HEK293T (cell line): ENCODE data around the gene JARID2.
A peak's percentile ranks its signal among the peaks of the same experiment; 100 is the strongest.

ENCODE experiments used
- CTCF ChIA-PET: fragments of 350-600 bp; formaldehyde crosslinking; extraction: SDS; loops from one replicate; lab custom pipeline; 2021; ENCODE audit warnings: antibody characterized with exemption, inconsistent platforms; lab: Yijun Ruan, JAX
- POLR2A ChIA-PET: fragments of 350-600 bp; formaldehyde crosslinking; extraction: SDS; loops from one replicate; lab custom pipeline; 2020; ENCODE audit warnings: antibody characterized with exemption, inconsistent platforms; lab: Yijun Ruan, JAX
- DNase-seq: peaks from one replicate; pipeline ENCODE4 v3.0.0; 2012; ENCODE audit warnings: mixed read lengths; ENCODE audit errors: extremely low spot score
- ARNT ChIP-seq: fragments of 450-650 bp; IDR thresholded peaks from 2 replicates; pipeline ENCODE4 v1.6.1; 2017; ENCODE audit warnings: mild to moderate bottlenecking
- BHLHE40 ChIP-seq: fragments of 450-650 bp; IDR thresholded peaks from 2 replicates; pipeline ENCODE4 v1.6.1; 2016; ENCODE audit warnings: mild to moderate bottlenecking, moderate library complexity, borderline replicate concordance
- CTBP1 ChIP-seq: fragments of 450-650 bp; IDR thresholded peaks from 2 replicates; pipeline ENCODE4 v1.6.1; 2016; ENCODE audit warnings: borderline replicate concordance
- ELF4 ChIP-seq: fragments of 450-650 bp; IDR thresholded peaks from 2 replicates; pipeline ENCODE4 v1.6.1; 2017; ENCODE audit warnings: antibody characterized with exemption
- FOXA1 ChIP-seq: fragments of 450-650 bp; IDR thresholded peaks from 2 replicates; pipeline ENCODE4 v1.6.1; 2016; ENCODE audit warnings: mild to moderate bottlenecking
- FOXK2 ChIP-seq: fragments of 450-650 bp; IDR thresholded peaks from 2 replicates; pipeline ENCODE4 v1.6.1; 2016; ENCODE audit warnings: mild to moderate bottlenecking
- FOXM1 ChIP-seq: fragments of 450-650 bp; IDR thresholded peaks from 2 replicates; pipeline ENCODE4 v1.6.1; 2017; ENCODE audit warnings: mild to moderate bottlenecking, borderline replicate concordance
- HDGF ChIP-seq: fragments of 450-650 bp; IDR thresholded peaks from 2 replicates; pipeline ENCODE4 v1.6.1; 2017; ENCODE audit warnings: antibody characterized with exemption, borderline replicate concordance
- L3MBTL2 ChIP-seq: fragments of 450-650 bp; conservative IDR thresholded peaks from 2 replicates; pipeline ENCODE4 v1.6.1; 2016; ENCODE audit warnings: mild to moderate bottlenecking
- LEF1 ChIP-seq: fragments of 450-650 bp; IDR thresholded peaks from 2 replicates; pipeline ENCODE4 v1.6.1; 2017; ENCODE audit warnings: mild to moderate bottlenecking, borderline replicate concordance
- NFRKB ChIP-seq: fragments of 450-650 bp; IDR thresholded peaks from 2 replicates; pipeline ENCODE4 v1.6.1; 2016; ENCODE audit warnings: mild to moderate bottlenecking, moderate library complexity
- SP1 ChIP-seq: fragments of 450-650 bp; IDR thresholded peaks from 2 replicates; pipeline ENCODE4 v1.6.1; 2017
- SUZ12 ChIP-seq: fragments of 450-650 bp; IDR thresholded peaks from 2 replicates; pipeline ENCODE4 v1.6.1; 2016; ENCODE audit warnings: mild to moderate bottlenecking
- TARDBP ChIP-seq: fragments of 450-650 bp; IDR thresholded peaks from 2 replicates; pipeline ENCODE4 v1.6.1; 2016
- ZNF384 ChIP-seq: fragments of 450-650 bp; IDR thresholded peaks from 2 replicates; pipeline ENCODE4 v1.6.1; 2016
- TF ChIP-seq, protein P1 (sequence below): fragments of 450-650 bp; IDR thresholded peaks from 2 replicates; pipeline ENCODE4 v1.6.1; 2016

JARID2 gene

DNA sequence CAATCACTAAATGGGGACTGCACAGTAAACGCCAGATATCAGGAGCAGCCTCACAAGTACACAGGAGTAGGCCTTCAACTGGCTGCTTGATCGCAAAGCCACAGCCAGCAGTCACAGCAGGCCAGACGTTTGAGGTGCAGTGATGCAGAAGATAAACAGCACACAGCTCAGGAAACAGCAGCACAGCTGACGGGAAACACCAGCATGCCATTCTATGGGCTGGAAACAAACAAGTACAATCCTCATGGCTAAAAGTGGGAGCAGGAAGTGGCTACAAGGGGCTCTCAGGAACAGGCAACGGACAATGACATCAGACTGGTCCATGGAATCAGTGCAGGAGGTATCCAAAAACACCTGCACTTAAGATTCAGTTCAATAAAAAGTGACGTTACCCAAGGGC is 305.9 kb downstream of the JARID2 start:
- CTCF ChIA-PET, result no interaction called here
- POLR2A ChIA-PET, result no interaction called here
- DNase-seq, result peak; percentile 24
- no peak for TF ChIP-seq SUZ12
- TF ChIP-seq LEF1, result no peak
- TF ChIP-seq, protein P1, sequence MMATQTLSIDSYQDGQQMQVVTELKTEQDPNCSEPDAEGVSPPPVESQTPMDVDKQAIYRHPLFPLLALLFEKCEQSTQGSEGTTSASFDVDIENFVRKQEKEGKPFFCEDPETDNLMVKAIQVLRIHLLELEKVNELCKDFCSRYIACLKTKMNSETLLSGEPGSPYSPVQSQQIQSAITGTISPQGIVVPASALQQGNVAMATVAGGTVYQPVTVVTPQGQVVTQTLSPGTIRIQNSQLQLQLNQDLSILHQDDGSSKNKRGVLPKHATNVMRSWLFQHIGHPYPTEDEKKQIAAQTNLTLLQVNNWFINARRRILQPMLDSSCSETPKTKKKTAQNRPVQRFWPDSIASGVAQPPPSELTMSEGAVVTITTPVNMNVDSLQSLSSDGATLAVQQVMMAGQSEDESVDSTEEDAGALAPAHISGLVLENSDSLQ, result no peak

DNA sequence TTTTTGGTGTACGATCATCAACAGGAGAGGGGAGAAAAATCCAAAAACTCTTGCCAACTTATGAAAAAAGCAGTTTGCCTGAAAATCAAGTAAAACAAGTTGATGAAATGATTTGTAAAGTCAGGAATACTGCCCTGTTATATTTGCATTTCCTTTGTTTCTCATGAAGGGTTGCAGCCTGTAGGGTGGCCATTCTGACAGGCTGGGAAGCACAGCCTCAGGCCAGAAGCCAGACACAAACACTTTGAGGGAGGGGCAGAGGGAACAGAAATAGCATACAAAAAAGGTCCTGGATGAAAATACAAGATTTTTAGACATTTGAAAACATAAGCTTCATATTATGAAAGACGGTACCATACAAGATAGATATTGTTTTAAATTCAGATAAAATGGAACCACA is 307.2 kb downstream of the JARID2 start:
- ChIA-PET POLR2A (no interaction called here), CTCF (no interaction called here)
- TF ChIP-seq NFRKB (no peak), SUZ12 (no peak), FOXK2 (no peak), FOXM1 (no peak), LEF1 (no peak)
- no peak for DNase-seq

DNA sequence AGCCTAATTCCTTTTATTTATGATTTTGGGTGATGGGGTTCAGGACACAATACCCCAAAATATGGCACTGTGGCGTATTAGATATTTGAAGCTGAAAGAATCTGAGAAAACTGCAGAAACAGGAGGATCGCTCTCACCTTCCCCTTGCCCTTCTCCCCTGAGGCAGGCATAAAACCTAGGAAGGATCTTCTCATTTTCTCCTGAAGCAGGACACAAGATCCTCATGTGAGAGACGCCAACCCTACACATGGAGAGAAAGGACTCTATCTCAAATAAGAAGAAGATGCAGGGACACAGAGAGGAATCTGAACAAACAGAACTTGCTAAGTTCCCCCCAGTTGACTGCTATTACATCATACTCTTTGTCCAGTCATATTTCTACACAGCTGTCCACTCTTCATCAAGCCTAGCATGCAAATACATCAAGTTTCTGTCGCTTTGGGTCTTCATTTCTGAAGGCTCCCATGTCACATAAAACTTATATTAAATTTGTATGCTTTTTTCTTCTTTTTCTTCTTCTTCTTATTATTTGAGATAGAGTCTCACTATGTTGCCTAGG is 307.9 kb downstream of the JARID2 start:
- DNase-seq, result no peak
- CTCF ChIA-PET, result interaction anchor here (0.6 kb wide), 1 partner anchor 31 kb away, joined by 3 read pairs; no protein-coding TSS in a partner anchor
- POLR2A ChIA-PET, result no interaction called here
- no peak for TF ChIP-seq NFRKB
- no peak for TF ChIP-seq ARNT
- TF ChIP-seq SUZ12, result no peak
- no peak for TF ChIP-seq CTBP1
- no peak for TF ChIP-seq FOXK2
- no peak for TF ChIP-seq TARDBP

DNA sequence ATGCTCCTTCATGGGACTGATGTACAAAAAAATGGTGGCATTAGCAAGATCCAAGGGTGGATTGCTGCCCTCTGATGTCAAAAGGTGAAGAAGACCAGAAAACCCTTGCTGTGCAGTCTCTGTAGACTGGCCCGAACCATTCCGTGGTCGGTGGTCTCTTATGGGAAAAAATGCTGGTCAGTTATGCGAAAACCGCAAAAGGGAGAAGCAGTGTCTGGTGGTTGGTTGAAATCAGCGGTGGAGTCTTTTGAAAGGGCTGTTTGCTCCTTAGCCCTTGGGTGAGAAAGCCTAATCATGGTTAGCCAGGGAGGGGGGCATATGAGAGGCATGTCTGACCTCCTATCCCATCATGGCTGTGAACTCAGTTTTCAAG is 308.8 kb downstream of the JARID2 start:
- TF ChIP-seq ARNT (no peak), FOXA1 (no peak), ZNF384 (no peak), NFRKB (no peak), SUZ12 (no peak), FOXM1 (no peak), ELF4 (no peak), LEF1 (no peak), SP1 (no peak), BHLHE40 (no peak), TARDBP (no peak), FOXK2 (no peak), L3MBTL2 (no peak), CTBP1 (no peak), HDGF (no peak)
- TF ChIP-seq, protein P1, result no peak
- ChIA-PET POLR2A (no interaction called here), CTCF (no interaction called here)
- DNase-seq, result no peak

DNA sequence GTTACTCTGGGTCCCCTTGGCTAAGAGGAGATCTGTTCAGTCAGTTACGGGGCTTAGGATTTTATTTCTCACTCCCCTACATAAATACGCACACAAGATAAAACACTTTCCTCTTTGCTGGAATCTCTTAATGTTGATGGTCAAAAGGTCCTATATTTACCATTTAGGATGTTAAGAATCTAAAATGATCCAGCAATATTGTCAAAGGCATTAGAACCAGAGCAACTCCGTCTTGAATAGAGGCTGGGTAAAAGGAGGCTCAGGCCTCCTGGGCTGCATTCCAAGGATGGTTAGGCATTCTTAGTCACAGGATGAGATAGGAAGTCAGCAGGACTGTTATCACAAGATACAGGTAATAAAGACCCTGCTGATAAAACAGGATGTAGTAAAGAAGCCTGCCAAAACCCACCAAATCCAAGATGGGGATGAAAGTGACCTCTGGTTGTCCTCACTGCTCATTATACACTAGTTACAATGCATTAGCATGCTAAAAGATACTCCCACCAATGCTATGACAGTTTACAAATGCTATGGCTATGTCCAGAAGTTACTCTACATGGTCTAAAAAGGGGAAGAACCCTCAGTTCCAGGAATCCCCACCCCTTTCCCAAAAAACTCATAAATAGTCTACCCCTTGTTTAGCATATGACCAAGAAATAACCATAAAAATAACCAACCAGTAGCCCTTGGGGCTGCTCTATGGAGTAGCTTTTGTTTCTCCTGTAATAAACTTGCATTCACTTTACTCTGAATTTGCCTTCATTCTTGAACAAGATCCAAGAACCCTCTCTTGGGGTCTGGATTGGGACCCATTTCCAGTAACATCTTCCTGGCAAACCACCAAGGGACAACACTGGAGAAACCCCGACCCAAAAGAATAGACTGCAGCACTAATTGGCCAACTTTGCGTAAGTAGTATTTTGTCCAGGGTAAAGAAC is 309.5 kb downstream of the JARID2 start:
- ChIA-PET POLR2A (no interaction called here), CTCF (no interaction called here)
- TF ChIP-seq NFRKB, result no peak
- no peak for TF ChIP-seq ELF4
- TF ChIP-seq BHLHE40, result no peak
- TF ChIP-seq FOXA1, result no peak
- TF ChIP-seq ARNT, result no peak
- no peak for TF ChIP-seq SUZ12
- no peak for TF ChIP-seq HDGF
- TF ChIP-seq FOXK2, result no peak
- no peak for TF ChIP-seq FOXM1
- TF ChIP-seq LEF1, result no peak
- TF ChIP-seq L3MBTL2, result no peak
- TF ChIP-seq CTBP1, result no peak
- TF ChIP-seq TARDBP, result no peak
- TF ChIP-seq, protein P1, result no peak
- no peak for TF ChIP-seq SP1
- DNase-seq, result no peak

DNA sequence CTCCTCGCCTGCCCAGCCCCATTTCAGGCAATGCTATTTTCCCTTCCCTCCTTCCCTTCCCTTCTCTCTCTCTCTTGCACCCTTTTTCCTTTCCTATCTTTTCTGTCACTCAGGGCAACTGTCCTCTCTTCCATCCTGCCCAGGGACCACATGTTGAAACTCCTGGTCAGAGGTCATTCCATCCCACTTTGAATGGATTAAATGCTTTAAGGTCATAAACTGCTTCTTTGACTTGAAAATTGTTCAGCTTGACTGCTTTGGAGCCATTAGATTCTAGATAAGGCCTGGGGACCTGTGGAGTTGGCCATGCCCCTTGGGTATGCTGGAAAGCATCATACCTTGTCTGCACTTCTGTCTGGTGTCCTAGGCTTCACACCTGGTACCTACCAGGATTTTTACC is 310.8 kb downstream of the JARID2 start:
- CTCF ChIA-PET, result no interaction called here
- DNase-seq, result no peak
- TF ChIP-seq, protein P1, result no peak
- TF ChIP-seq SP1 (no peak), HDGF (no peak), FOXK2 (no peak), ZNF384 (no peak), ELF4 (no peak)
- POLR2A ChIA-PET, result no interaction called here
